HL-60 (cell line): ENCODE data around the gene GEMIN4.

Experiments used
- GABPA ChIP-seq: IDR thresholded peaks from 2 replicates; pipeline ENCODE4 v1.6.1; 2012; ENCODE audit warnings: low read depth
- POLR2AphosphoS5 ChIP-seq: IDR thresholded peaks from 2 replicates; pipeline ENCODE4 v1.6.1; 2012; ENCODE audit warnings: low read depth
- SPI1 ChIP-seq: IDR thresholded peaks from 2 replicates; pipeline ENCODE4 v1.6.1; 2012; ENCODE audit warnings: low read depth, mild to moderate bottlenecking, borderline replicate concordance
- TF ChIP-seq, protein P1 (sequence below): IDR thresholded peaks from one replicate; pipeline ENCODE4 v1.5.1; 2011; ENCODE audit warnings: low read length, control low read depth, inconsistent platforms; ENCODE audit not compliant: insufficient read depth

DNA sequence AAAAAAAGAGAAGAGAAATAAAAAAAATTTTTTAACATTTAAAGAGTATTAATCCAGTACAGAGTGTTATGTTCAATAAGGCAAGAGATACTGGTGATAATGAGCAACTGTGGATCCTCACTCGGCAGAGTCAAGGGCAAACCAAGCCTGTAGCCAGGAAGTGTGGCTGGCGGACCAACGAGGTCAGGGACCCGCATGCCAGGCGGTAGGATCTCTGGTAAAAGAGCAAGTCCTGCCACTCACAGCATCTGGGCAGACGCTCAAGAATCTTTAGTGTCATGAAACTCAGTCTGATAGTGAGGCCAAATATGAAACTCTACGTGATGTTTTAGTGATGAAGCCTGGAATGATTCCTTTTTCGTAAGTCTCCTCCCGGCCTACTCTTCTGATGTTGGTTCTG lies 8.3 kb upstream of the GEMIN4 start:
- TF ChIP-seq, protein P1, sequence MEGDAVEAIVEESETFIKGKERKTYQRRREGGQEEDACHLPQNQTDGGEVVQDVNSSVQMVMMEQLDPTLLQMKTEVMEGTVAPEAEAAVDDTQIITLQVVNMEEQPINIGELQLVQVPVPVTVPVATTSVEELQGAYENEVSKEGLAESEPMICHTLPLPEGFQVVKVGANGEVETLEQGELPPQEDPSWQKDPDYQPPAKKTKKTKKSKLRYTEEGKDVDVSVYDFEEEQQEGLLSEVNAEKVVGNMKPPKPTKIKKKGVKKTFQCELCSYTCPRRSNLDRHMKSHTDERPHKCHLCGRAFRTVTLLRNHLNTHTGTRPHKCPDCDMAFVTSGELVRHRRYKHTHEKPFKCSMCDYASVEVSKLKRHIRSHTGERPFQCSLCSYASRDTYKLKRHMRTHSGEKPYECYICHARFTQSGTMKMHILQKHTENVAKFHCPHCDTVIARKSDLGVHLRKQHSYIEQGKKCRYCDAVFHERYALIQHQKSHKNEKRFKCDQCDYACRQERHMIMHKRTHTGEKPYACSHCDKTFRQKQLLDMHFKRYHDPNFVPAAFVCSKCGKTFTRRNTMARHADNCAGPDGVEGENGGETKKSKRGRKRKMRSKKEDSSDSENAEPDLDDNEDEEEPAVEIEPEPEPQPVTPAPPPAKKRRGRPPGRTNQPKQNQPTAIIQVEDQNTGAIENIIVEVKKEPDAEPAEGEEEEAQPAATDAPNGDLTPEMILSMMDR: no peak
- TF ChIP-seq GABPA: no peak
- no peak for TF ChIP-seq POLR2AphosphoS5
- TF ChIP-seq SPI1: no peak
